HepG2 (cell line): Measurements from ENCODE around the gene NEIL3. TPM values are rescaled to one million over a fixed set of nuclear protein-coding genes. Genes with fewer than 3 reads are reported as not detected.

ENCODE experiments used
- ATAC-seq: fragments of 200-7000 bp; cut with Tn5 transposase; 3 replicates; pipeline ENCODE4 v1.9.1; 2020; ENCODE audit warnings: mild to moderate bottlenecking, moderate library complexity
- BruUV-seq: library from RNA; stranded (reverse); fragments of 400-500 nt; replicated peaks from 2 replicates; lab custom pipeline; 2021; lab: Mats Ljungman, UMichigan
- CTCF ChIA-PET: fragments of 300-600 bp; formaldehyde crosslinking; extraction: SDS; loops from one replicate; lab custom pipeline; 2021; ENCODE audit warnings: low total read pairs, inconsistent platforms, low intra/inter-chr PET ratio; lab: Yijun Ruan, JAX
- POLR2A ChIA-PET: fragments of 350-600 bp; sonication (Branson Sonifier 250); formaldehyde crosslinking; loops from one replicate; lab custom pipeline; 2020; ENCODE audit warnings: antibody characterized with exemption, inconsistent platforms; lab: Yijun Ruan, JAX
- DNase-seq: peaks from one replicate; pipeline ENCODE4 v3.0.0-alpha.2; 2015; ENCODE audit warnings: low spot score
- FAIRE-seq: peaks from 3 replicates; lab custom pipeline; 2011; peaks lifted over from hg19 to GRCh38; lab: Jason Lieb, UNC
- H2AFZ ChIP-seq: one replicate; pipeline ENCODE4 v1.6.1; 2011; ENCODE audit warnings: low read length, inconsistent platforms
- H3K27ac ChIP-seq: fragments of 300-600 bp; 3 replicates; pipeline ENCODE4 v1.8.0; 2011; ENCODE audit warnings: mixed run types, mild to moderate bottlenecking, mixed read lengths, low read length, inconsistent platforms; ENCODE audit not compliant: insufficient read depth; ENCODE audit errors: extremely low read length
- H3K27me3 ChIP-seq, 2 experiments: fragments of 200-600 bp in 1 of 2; 2 replicates in 1 of 2; 3 replicates in 1 of 2; pipeline versions ENCODE4 v1.6.0 to v1.8.0; 2011; ENCODE audit warnings: low read length in 2 of 2, mild to moderate bottlenecking in 2 of 2, moderate library complexity in 2 of 2, inconsistent platforms in 1 of 2; ENCODE audit not compliant: insufficient read depth in 2 of 2, control insufficient read depth in 1 of 2
- H3K36me3 ChIP-seq, 2 experiments: fragments of 200-600 bp in 1 of 2; replicated peaks in 1 of 2; 2 replicates in 1 of 2; 3 replicates in 1 of 2; pipeline versions ENCODE4 v1.5.1 to v1.8.0; 2011; ENCODE audit warnings: low read length in 2 of 2, inconsistent platforms in 1 of 2; ENCODE audit not compliant: insufficient read depth in 2 of 2, control insufficient read depth in 1 of 2
- H3K4me1 ChIP-seq: 2 replicates; pipeline ENCODE4 v1.5.1; 2012; ENCODE audit warnings: low read length, inconsistent platforms; ENCODE audit not compliant: insufficient read depth
- H3K4me2 ChIP-seq: 2 replicates; pipeline ENCODE4 v1.6.0; 2011; ENCODE audit warnings: low read depth, low read length, inconsistent platforms
- H3K4me3 ChIP-seq, 3 experiments: fragments of 200-600 bp in 1 of 3; sonication (generic), shearing (Covaris generic) in 1 of 3; replicated peaks in 1 of 3; 2 replicates each; pipeline ENCODE4 v1.5.1; 2011 to 2016; ENCODE audit warnings: low read length in 3 of 3, inconsistent platforms in 2 of 3, low read depth in 2 of 3, mild to moderate bottlenecking in 2 of 3, control low read depth in 1 of 3, mixed read lengths in 1 of 3; ENCODE audit not compliant: insufficient read depth in 1 of 3
- H3K79me2 ChIP-seq: one replicate; pipeline ENCODE4 v1.6.1; 2011; ENCODE audit warnings: low read length, inconsistent platforms; ENCODE audit not compliant: insufficient read depth
- H3K9ac ChIP-seq: 2 replicates; pipeline ENCODE4 v1.6.0; 2011; ENCODE audit warnings: mild to moderate bottlenecking, low read depth, low read length, inconsistent platforms; ENCODE audit not compliant: insufficient read depth
- H3K9me3 ChIP-seq: 2 replicates; pipeline ENCODE4 v1.5.1; 2012; ENCODE audit warnings: mild to moderate bottlenecking, low read length
- H4K20me1 ChIP-seq: 2 replicates; pipeline ENCODE4 v1.6.0; 2011; ENCODE audit warnings: inconsistent platforms, mild to moderate bottlenecking, low read length, moderate library complexity; ENCODE audit not compliant: insufficient read depth
- FOSL2 ChIP-seq: sonication (generic); formaldehyde crosslinking; IDR thresholded peaks from 2 replicates; pipeline ENCODE4 v1.4.0; 2020; ENCODE audit warnings: missing genetic modification reagents
- GLI4 ChIP-seq: sonication (generic); formaldehyde crosslinking; IDR thresholded peaks from 2 replicates; pipeline ENCODE4 v1.5.1; 2020; ENCODE audit warnings: missing genetic modification reagents, mild to moderate bottlenecking, moderate library complexity, borderline replicate concordance
- GTF3A ChIP-seq: sonication (generic); formaldehyde crosslinking; conservative IDR thresholded peaks from 2 replicates; pipeline ENCODE4 v1.4.0; 2020; ENCODE audit warnings: mild to moderate bottlenecking, missing genetic modification reagents
- HMG20A ChIP-seq: IDR thresholded peaks from 2 replicates; pipeline ENCODE4 v1.6.1; 2016; ENCODE audit warnings: borderline replicate concordance
- HNRNPH1 ChIP-seq: fragments of 200-400 bp; formaldehyde crosslinking; optimal IDR thresholded peaks from 2 replicates; pipeline ENCODE3; 2017; ENCODE audit warnings: mild to moderate bottlenecking, low read depth, low read length
- IRF2 ChIP-seq: IDR thresholded peaks from 2 replicates; pipeline ENCODE4 v1.6.1; 2018; ENCODE audit warnings: missing genetic modification reagents, missing compliant biosample characterization
- MAFK ChIP-seq, 2 experiments: IDR thresholded peaks in 1 of 2; conservative IDR thresholded peaks in 1 of 2; 2 replicates each; pipeline ENCODE4 v1.6.1; 2011; ENCODE audit warnings: improper control_type of control experiment in 2 of 2, low read length in 2 of 2
- MIER3 ChIP-seq: IDR thresholded peaks from 2 replicates; pipeline ENCODE4 v1.6.1; 2016; ENCODE audit warnings: missing compliant biosample characterization, borderline replicate concordance
- SNRNP70 ChIP-seq: fragments of 200-400 bp; formaldehyde crosslinking; IDR thresholded peaks from 2 replicates; pipeline ENCODE4 v1.6.1; 2017; ENCODE audit warnings: mild to moderate bottlenecking, low read depth, low read length, moderate library complexity
- SOX5 ChIP-seq: IDR thresholded peaks from 2 replicates; pipeline ENCODE4 v1.6.1; 2016; ENCODE audit warnings: borderline replicate concordance
- SP1 ChIP-seq, 2 experiments: fragments of 450-650 bp in 1 of 2; sonication (generic) in 1 of 2; formaldehyde crosslinking in 1 of 2; IDR thresholded peaks; 2 replicates each; pipeline versions ENCODE4 v1.4.0 to v1.6.1; 2016 to 2020; ENCODE audit warnings: missing genetic modification reagents in 1 of 2
- ZNF121 ChIP-seq: sonication (generic); formaldehyde crosslinking; IDR thresholded peaks from 2 replicates; pipeline ENCODE4 v1.5.0; 2020; ENCODE audit warnings: mild to moderate bottlenecking, missing genetic modification reagents
- ZNF326 ChIP-seq: sonication (generic); formaldehyde crosslinking; IDR thresholded peaks from 2 replicates; pipeline ENCODE4 v1.4.0; 2020; ENCODE audit warnings: missing genetic modification reagents, borderline replicate concordance
- ZNF629 ChIP-seq: sonication (generic); formaldehyde crosslinking; conservative IDR thresholded peaks from 2 replicates; pipeline ENCODE4 v1.5.0; 2020; ENCODE audit warnings: missing genetic modification reagents
- ZNF83 ChIP-seq: sonication (generic); formaldehyde crosslinking; IDR thresholded peaks from 2 replicates; pipeline ENCODE4 v1.4.0; 2020; ENCODE audit warnings: missing genetic modification reagents, mild to moderate bottlenecking, borderline replicate concordance
- ZNF883 ChIP-seq: sonication (generic); formaldehyde crosslinking; IDR thresholded peaks from 2 replicates; pipeline ENCODE4 v1.5.1; 2020; ENCODE audit warnings: mild to moderate bottlenecking, missing genetic modification reagents; ENCODE audit errors: not compliant biosample characterization
- ZSCAN30 ChIP-seq: sonication (generic); formaldehyde crosslinking; IDR thresholded peaks from 2 replicates; pipeline ENCODE4 v1.5.0; 2020; ENCODE audit warnings: mild to moderate bottlenecking, missing genetic modification reagents
- WGBS: methylation state at CpG from one replicate; pipeline ENCODE4 v1.1.6; 2017; ENCODE audit warnings: low lambda C conversion rate; 5-methylcytosine and 5-hydroxymethylcytosine counted together
- in situ Hi-C: cut with HindIII; loops from 2 replicates; pipeline ENCODE4 v1.10.0; 2017; ENCODE audit warnings: low pct_unique_long_range_greater_than_20kb; ENCODE audit not compliant: extremely low pct_ligation_motif_present
- intact Hi-C: fragments of 100-400 bp; cut with micrococcal nuclease; formaldehyde crosslinking; loops from one replicate; pipeline ENCODE4 v1.10.0; 2022; ENCODE audit not compliant: unreplicated experiment
- polyA plus RNA-seq, 8 experiments: library from polyadenylated mRNA; depleted of rRNA in 3 of 8; stranded (reverse) in 7 of 8; unstranded in 1 of 8; fragments of >200 nt; fragmentation: Illumina TruSeq in 4 of 8; extraction: Trizol in 4 of 8; gene quantifications; 2 replicates each; pipeline versions ENCODE4 v1.2.1 to v1.2.3, GENCODE V29; 2011 to 2016; ENCODE audit warnings: low read depth in 4 of 8, missing spikeins in 1 of 8, mixed read lengths in 1 of 8; ENCODE audit not compliant: insufficient read depth in 1 of 8
- total RNA-seq, 5 experiments: library from RNA; depleted of rRNA; stranded (reverse); fragments of >200 nt; fragmentation: Illumina TruSeq; extraction: Trizol; gene quantifications; 2 replicates each; pipeline ENCODE4 v1.2.3, GENCODE V29; 2016; ENCODE audit warnings: low read depth in 1 of 5
- TF ChIP-seq, protein P1 (sequence below): sonication (generic); formaldehyde crosslinking; IDR thresholded peaks from 2 replicates; pipeline ENCODE4 v1.4.0; 2020; ENCODE audit warnings: mild to moderate bottlenecking, missing genetic modification reagents
- TF ChIP-seq, protein P2 (sequence below): sonication (generic); formaldehyde crosslinking; IDR thresholded peaks from 2 replicates; pipeline ENCODE4 v1.4.0; 2020; ENCODE audit warnings: missing genetic modification reagents
- TF ChIP-seq, protein P3 (sequence below): sonication (generic); formaldehyde crosslinking; IDR thresholded peaks from 2 replicates; pipeline ENCODE4 v1.4.0; 2020; ENCODE audit warnings: mild to moderate bottlenecking, low read depth, missing genetic modification reagents

Gene NEIL3
- total and polyA plus RNA-seq, 2 of the 13 experiments (the other 11 are each of a cell fraction or from before 2014, with no cell fraction given) = 3.5 to 8.4 TPM

DNA sequence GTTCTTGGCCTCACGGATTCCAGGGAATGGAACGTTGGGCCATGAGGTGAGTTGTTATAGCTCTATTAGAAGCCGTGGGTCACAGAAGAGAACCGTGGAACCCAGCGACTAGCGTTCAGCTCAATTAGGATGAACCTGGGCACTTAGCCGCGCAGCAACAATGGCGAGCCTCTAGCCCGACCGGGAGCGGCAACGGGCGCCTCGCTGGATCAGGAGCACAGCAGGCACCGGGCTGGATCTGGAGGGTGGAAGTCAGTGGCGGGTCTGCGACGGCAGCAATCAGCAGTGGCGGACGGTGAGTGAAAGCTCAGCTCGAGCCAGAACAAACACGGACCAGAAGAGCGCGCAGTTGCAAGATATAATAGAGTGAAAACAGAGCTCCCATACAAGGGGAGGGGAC lies 98.3 kb downstream of the NEIL3 start:
- CTCF ChIA-PET = no interaction called here
- in situ Hi-C loops = no loop called here
- 80% methylated on average over 25 of the region's 25 CpGs for WGBS

DNA sequence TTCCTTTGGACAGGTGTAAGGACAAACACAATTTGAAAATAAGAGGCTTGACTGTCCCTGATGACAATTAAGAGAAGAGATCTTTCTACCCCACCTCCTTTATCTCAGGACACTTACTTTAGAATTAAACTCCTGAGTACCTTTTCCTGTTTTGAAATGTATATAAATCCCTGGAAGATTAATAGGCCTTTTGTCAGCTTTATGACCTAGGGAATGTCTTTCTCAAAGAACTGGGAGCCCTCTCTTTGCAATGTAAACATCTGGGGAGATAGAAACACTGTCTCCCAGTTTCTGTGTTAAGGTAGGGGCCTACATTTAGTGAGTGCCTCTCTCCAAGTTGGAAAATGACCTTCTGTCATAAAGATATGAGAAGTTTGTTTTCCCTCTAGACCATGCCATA lies 100.9 kb downstream of the NEIL3 start:
- in situ Hi-C loops = no loop called here
- no peak overlapping the region for H3K4me2 ChIP-seq
- no TSS peak for BruUV-seq
- ATAC-seq (no peak), DNase-seq (no peak), FAIRE-seq (no peak)
- H4K20me1 ChIP-seq = no peaks in the 10 kb centered on the region
- no peaks in the 10 kb centered on the region for H3K79me2 ChIP-seq
- ChIA-PET POLR2A (interaction anchor here (1.8 kb wide), 1 partner anchor 31 kb away, joined by 6 read pairs; the partner anchor contains the start of gene AGA), CTCF (no interaction called here)
- no peaks in the 10 kb centered on the region for H3K36me3 ChIP-seq
- intact Hi-C loops = no loop called here
- H3K27ac ChIP-seq = no peak overlapping the region
- H2AFZ ChIP-seq = no peak overlapping the region
- H3K9ac ChIP-seq = no peak overlapping the region
- H3K27me3 ChIP-seq = no peaks in the 10 kb centered on the region
- no peak overlapping the region for H3K4me3 ChIP-seq
- no peaks in the 10 kb centered on the region for H3K9me3 ChIP-seq
- H3K4me1 ChIP-seq = no peaks in the 10 kb centered on the region
- TF ChIP-seq, protein P1, sequence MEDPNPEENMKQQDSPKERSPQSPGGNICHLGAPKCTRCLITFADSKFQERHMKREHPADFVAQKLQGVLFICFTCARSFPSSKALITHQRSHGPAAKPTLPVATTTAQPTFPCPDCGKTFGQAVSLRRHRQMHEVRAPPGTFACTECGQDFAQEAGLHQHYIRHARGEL (CRISPR knock-in tag) = no peak
- no peak for TF ChIP-seq SOX5 (CRISPR knock-in tag)
- TF ChIP-seq HNRNPH1 = no peak
- TF ChIP-seq GTF3A = no peak
- no peak for TF ChIP-seq FOSL2 (CRISPR knock-in tag)
- no peak for TF ChIP-seq HMG20A (CRISPR knock-in tag)
- TF ChIP-seq, protein P2, sequence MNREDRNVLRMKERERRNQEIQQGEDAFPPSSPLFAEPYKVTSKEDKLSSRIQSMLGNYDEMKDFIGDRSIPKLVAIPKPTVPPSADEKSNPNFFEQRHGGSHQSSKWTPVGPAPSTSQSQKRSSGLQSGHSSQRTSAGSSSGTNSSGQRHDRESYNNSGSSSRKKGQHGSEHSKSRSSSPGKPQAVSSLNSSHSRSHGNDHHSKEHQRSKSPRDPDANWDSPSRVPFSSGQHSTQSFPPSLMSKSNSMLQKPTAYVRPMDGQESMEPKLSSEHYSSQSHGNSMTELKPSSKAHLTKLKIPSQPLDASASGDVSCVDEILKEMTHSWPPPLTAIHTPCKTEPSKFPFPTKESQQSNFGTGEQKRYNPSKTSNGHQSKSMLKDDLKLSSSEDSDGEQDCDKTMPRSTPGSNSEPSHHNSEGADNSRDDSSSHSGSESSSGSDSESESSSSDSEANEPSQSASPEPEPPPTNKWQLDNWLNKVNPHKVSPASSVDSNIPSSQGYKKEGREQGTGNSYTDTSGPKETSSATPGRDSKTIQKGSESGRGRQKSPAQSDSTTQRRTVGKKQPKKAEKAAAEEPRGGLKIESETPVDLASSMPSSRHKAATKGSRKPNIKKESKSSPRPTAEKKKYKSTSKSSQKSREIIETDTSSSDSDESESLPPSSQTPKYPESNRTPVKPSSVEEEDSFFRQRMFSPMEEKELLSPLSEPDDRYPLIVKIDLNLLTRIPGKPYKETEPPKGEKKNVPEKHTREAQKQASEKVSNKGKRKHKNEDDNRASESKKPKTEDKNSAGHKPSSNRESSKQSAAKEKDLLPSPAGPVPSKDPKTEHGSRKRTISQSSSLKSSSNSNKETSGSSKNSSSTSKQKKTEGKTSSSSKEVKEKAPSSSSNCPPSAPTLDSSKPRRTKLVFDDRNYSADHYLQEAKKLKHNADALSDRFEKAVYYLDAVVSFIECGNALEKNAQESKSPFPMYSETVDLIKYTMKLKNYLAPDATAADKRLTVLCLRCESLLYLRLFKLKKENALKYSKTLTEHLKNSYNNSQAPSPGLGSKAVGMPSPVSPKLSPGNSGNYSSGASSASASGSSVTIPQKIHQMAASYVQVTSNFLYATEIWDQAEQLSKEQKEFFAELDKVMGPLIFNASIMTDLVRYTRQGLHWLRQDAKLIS (CRISPR knock-in tag) = no peak
- no peak for TF ChIP-seq GLI4 (CRISPR knock-in tag)
- no peak for TF ChIP-seq ZNF83
- TF ChIP-seq SP1 (IDR thresholded peaks at IDR 0.05) = no peak
- no peak for TF ChIP-seq SP1 (CRISPR knock-in tag; IDR thresholded peaks at IDR 0.05)
- no peak for TF ChIP-seq SNRNP70
- no peak for TF ChIP-seq ZNF326

More for the DNA sequence above, 98.3 kb downstream of the NEIL3 start:
- DNase-seq = no peak
- FAIRE-seq = no peak
- Histone ChIP-seq H3K9ac (no peak overlapping the region), H4K20me1 (no peaks in the 10 kb centered on the region), H2AFZ (no peak overlapping the region), H3K4me2 (no peak overlapping the region), H3K79me2 (no peaks in the 10 kb centered on the region), H3K9me3 (no peaks in the 10 kb centered on the region), H3K27me3 (no peaks in the 10 kb centered on the region), H3K27ac (no peak overlapping the region), H3K4me1 (no peaks in the 10 kb centered on the region), H3K4me3 (no peak overlapping the region), H3K36me3 (no peaks in the 10 kb centered on the region)
- POLR2A ChIA-PET = no interaction called here
- no peak for ATAC-seq
- intact Hi-C loops = no loop called here
- BruUV-seq = no TSS peak
- TF ChIP-seq MIER3 (no peak), ZNF883 (CRISPR knock-in tag) (no peak), MAFK (conservative IDR thresholded peaks at IDR 0.05 in 1 of 2, IDR thresholded peaks at IDR 0.05 in 1 of 2; ENCODE audit: low read length in 2 of 2) (no peak), ZNF121 (CRISPR knock-in tag) (no peak), ZNF629 (CRISPR knock-in tag) (no peak), ZSCAN30 (CRISPR knock-in tag) (no peak), IRF2 (CRISPR knock-in tag) (no peak)
- TF ChIP-seq, protein P3, sequence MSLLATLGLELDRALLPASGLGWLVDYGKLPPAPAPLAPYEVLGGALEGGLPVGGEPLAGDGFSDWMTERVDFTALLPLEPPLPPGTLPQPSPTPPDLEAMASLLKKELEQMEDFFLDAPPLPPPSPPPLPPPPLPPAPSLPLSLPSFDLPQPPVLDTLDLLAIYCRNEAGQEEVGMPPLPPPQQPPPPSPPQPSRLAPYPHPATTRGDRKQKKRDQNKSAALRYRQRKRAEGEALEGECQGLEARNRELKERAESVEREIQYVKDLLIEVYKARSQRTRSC = no peak
